PFSK-1 (cell line): ENCODE results near the gene CENPB.

ENCODE experiments used
- FOXP2 ChIP-seq: optimal IDR thresholded peaks from 2 replicates; pipeline ENCODE3; 2011; ENCODE audit warnings: borderline replicate concordance, control low read depth, inconsistent platforms; ENCODE audit not compliant: insufficient read depth; ENCODE audit errors: extremely low read length, extremely low read depth
- POLR2AphosphoS5 ChIP-seq: IDR thresholded peaks from 2 replicates; pipeline ENCODE4 v1.6.1; 2012; ENCODE audit warnings: low read depth, mild to moderate bottlenecking, control low read depth, low read length, moderate library complexity
- SIN3A ChIP-seq: IDR thresholded peaks from 2 replicates; pipeline ENCODE4 v1.6.1; 2012; ENCODE audit warnings: mild to moderate bottlenecking, low read length, moderate library complexity, borderline replicate concordance; ENCODE audit not compliant: insufficient read depth
- TAF1 ChIP-seq: IDR thresholded peaks from 2 replicates; pipeline ENCODE4 v1.6.1; 2012; ENCODE audit warnings: low read length, control low read depth, borderline replicate concordance; ENCODE audit not compliant: insufficient read depth
- TF ChIP-seq, protein P1 (sequence below), 2 experiments: IDR thresholded peaks; 2 replicates each; pipeline versions ENCODE4 v1.6.1 to v1.8.0; 2011 to 2012; ENCODE audit warnings: low read depth in 2 of 2, low read length in 2 of 2, control low read depth in 1 of 2, inconsistent platforms in 1 of 2, mild to moderate bottlenecking in 1 of 2, moderate library complexity in 1 of 2; ENCODE audit not compliant: insufficient read depth in 1 of 2

The CENPB gene

DNA sequence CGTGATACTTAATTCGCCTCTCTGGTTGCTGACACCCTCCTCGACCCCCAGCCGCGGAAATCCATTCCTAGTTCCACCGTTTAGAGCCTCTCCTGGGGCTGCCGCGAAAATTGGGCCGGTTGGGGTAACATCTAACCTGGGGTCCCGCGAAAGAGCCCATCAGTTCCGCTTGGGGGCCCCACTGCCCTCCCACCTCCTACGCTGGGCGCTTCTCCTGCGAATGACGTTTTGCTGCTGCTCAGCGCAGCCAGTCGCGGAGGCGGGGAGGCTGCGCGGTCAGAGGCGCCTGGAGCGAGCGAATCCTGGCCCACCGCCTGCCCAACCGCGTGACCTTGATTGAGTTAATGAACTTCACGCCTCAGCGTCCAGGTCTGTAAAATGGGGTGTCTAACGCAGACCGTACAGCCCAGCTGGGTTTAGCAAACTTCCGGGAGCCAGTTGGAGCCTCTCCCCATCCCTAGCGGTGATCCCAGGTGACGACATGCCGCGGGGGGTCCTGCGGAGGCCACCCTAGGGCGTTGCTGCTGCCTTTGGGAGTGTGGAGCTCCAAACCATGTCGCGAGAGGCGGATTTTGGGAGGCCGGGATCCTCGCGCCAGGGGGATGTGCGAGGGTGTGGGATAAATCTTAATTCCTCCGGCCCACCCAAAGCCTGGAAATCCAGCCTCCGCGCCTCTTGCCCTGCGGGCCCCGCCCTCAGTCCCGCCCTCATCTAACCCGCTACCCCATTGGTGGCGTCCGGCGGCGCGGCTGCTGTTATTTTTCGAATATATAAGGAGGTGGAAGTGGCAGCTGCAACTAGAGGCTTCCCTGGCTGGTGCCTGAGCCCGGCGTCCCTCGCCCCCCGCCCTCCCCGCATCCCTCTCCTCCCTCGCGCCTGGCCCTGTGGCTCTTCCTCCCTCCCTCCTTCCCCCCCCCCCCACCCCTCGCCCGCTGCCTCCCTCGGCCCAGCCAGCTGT is 9.2 kb upstream of the CENPB start, which contains the start of gene CDC25B:
Gene CDC25B (plus strand): TSS at position 800 of the 958 bp plus-strand sequence. CDS start 222 bp downstream, outside the sequence.
- TF ChIP-seq SIN3A, result 0 out of 2 replicates have a peak, but pooled peaks have one; percentile 35
- TF ChIP-seq TAF1, result 0 out of 2 replicates have a peak, but pooled peaks have one; percentile 40
- TF ChIP-seq POLR2AphosphoS5, result peak; percentile 76
- TF ChIP-seq FOXP2, result no peak

DNA sequence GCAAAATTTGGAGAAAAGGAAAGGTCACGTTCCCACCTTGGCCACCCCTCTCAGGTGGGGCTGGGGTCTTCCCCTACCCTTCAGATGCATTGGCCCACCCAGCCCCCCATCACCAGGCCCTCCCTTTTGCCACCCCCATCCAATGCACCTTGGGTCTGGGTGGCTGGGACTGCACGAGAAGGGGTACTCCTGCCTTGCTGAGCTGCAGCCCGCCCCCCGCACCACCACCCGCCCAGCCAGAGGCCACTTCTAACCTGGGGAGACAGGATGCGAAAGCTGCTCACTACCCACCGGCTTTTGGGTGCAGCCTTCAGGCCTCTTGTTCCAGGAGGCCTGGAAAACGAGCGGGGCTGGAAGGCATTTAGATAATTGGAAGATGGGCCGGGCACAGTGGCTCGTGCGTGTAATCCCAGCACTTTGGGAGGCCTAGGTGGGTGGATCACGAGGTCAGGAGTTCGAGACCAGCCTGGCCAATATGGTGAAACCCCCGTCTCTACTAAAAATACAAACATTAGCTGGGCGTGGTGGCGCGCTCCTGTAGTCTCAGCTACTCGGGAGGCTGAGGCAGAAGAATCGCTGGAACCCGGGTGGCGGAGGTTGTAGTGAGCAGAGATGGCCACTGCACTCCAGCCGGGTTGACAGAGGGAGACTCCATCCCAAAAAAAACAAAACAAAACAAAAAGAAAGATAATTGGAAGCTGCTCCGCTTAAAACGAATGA is 8.3 kb upstream of the CENPB start:
- no peak for TF ChIP-seq FOXP2
- no peak for TF ChIP-seq TAF1
- TF ChIP-seq POLR2AphosphoS5, result no peak
- TF ChIP-seq SIN3A, result no peak
- TF ChIP-seq, protein P1, sequence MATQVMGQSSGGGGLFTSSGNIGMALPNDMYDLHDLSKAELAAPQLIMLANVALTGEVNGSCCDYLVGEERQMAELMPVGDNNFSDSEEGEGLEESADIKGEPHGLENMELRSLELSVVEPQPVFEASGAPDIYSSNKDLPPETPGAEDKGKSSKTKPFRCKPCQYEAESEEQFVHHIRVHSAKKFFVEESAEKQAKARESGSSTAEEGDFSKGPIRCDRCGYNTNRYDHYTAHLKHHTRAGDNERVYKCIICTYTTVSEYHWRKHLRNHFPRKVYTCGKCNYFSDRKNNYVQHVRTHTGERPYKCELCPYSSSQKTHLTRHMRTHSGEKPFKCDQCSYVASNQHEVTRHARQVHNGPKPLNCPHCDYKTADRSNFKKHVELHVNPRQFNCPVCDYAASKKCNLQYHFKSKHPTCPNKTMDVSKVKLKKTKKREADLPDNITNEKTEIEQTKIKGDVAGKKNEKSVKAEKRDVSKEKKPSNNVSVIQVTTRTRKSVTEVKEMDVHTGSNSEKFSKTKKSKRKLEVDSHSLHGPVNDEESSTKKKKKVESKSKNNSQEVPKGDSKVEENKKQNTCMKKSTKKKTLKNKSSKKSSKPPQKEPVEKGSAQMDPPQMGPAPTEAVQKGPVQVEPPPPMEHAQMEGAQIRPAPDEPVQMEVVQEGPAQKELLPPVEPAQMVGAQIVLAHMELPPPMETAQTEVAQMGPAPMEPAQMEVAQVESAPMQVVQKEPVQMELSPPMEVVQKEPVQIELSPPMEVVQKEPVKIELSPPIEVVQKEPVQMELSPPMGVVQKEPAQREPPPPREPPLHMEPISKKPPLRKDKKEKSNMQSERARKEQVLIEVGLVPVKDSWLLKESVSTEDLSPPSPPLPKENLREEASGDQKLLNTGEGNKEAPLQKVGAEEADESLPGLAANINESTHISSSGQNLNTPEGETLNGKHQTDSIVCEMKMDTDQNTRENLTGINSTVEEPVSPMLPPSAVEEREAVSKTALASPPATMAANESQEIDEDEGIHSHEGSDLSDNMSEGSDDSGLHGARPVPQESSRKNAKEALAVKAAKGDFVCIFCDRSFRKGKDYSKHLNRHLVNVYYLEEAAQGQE (IDR thresholded peaks at IDR 0.05; ENCODE audit: insufficient read depth in 1 of 2, low read depth in 2 of 2, low read length in 2 of 2), result no peak

DNA sequence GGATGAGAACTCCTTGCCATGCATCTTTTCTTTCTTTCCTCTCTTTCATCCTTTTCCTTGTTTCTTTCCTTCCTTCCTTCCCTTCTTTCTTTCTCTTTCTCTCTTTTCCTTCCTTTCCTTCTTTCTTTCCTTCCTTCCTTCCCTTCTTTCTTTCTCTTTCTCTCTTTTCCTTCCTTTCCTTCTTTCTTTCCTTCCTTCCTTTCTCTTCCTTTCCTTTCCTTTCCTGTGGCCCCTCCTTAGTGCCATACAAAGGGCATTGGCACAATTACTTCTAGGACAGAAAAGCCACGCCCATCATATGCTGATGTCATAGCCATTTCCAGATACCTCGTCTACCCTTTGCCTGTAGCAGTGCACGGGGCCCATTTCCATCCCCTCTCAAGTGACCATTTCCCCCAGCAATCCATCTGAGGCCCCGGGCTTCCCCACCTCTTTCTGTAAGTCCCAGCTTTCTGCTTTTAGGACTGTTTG is 2.2 kb upstream of the CENPB start:
- TF ChIP-seq TAF1 (no peak), FOXP2 (no peak), POLR2AphosphoS5 (no peak)
- TF ChIP-seq, protein P1 (IDR thresholded peaks at IDR 0.05; ENCODE audit: insufficient read depth in 1 of 2, low read depth in 2 of 2, low read length in 2 of 2), result no peak

DNA sequence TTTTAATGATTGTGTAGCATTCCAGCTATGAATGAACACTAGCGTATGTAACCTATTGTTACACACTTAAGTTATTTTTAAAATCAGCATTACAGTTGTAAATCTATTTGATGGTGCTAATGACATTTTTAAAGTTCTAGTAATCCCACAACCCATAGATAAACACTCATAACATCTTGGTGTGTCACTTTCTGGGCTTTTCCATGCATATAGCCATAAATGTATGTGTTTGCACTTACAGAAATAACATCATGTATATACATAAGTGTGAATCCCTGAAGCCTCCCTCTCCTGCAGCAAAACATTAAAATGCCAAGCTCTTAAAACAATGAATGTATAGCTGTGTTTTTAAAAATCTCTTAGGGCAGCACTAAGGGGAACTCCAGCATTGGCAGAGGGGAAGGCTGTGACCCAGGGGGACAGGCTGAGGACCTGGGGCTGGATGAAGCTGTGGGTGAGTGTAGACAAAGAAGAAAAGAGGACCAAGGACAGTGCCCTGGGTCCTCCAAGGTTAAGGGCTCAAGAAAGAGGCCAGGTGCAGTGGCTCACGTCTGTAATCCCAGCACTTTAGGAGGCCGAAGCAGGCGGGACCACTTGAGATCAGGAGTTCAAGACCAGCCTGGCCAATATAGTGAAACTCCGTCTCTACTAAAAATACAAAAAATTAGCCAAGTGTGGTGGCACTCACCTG is 929 bp upstream of the CENPB start:
- TF ChIP-seq, protein P1 (IDR thresholded peaks at IDR 0.05; ENCODE audit: insufficient read depth in 1 of 2, low read depth in 2 of 2, low read length in 2 of 2), result peak in 1 of 2 experiments; percentile 74; a peak in 2 of 4 replicates
- TF ChIP-seq TAF1, result no peak

DNA sequence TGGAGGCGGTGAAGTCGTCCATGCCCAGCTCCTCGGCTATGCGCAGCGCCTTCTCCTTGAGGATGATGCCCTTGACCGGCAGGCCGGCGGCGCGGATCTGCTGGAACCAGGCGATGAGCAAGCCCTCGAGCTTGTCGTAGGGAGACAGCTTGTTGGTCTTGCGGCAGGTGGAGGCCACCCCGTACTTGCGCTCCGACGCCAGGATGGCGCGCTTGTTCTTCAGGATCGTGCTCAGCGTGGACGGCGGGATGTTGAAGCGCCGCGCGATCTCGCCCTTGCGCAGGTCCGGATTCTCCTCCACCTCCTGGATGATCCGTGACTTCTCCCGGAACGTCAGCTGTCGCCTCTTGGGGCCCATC is 435 bp downstream of the CENPB start:
- TF ChIP-seq FOXP2 (peak; percentile 24), TAF1 (no peak), SIN3A (no peak), POLR2AphosphoS5 (no peak)
- TF ChIP-seq, protein P1 (IDR thresholded peaks at IDR 0.05; ENCODE audit: insufficient read depth in 1 of 2, low read depth in 2 of 2, low read length in 2 of 2), result no peak
